Measurements from ENCODE around the gene DNAH8.

DNA sequence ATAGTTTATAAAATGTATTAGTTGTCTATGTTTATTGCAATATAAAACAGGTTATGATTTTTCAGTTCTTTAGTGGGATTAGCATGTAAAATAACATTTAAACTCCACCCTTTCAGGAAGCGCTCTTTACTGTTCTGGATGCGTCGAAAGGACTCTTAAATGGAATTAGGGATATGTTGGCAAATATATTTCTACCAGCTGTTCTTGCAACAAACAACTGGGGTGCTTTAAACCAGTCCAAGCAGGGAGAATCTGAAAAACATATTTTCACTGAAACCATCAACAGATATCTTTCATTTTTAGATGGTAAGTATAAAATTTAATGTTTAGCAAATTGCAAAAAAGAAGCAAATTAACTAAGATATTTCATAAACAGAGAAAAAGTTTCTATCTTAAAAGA is 21.8 kb downstream of the DNAH8 start:
- TF ChIP-seq, protein P1, sequence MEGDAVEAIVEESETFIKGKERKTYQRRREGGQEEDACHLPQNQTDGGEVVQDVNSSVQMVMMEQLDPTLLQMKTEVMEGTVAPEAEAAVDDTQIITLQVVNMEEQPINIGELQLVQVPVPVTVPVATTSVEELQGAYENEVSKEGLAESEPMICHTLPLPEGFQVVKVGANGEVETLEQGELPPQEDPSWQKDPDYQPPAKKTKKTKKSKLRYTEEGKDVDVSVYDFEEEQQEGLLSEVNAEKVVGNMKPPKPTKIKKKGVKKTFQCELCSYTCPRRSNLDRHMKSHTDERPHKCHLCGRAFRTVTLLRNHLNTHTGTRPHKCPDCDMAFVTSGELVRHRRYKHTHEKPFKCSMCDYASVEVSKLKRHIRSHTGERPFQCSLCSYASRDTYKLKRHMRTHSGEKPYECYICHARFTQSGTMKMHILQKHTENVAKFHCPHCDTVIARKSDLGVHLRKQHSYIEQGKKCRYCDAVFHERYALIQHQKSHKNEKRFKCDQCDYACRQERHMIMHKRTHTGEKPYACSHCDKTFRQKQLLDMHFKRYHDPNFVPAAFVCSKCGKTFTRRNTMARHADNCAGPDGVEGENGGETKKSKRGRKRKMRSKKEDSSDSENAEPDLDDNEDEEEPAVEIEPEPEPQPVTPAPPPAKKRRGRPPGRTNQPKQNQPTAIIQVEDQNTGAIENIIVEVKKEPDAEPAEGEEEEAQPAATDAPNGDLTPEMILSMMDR (IDR thresholded peaks at IDR 0.05; ENCODE audit: insufficient read depth, low read depth, low read length), result no peak
- TF ChIP-seq EZH2 (IDR thresholded peaks at IDR 0.05; ENCODE audit: insufficient read depth, low read length), result no peak
